Forelimb muscle (tissue), 1 donor: ENCODE data around the gene SAT2. TPM values are rescaled to one million over a fixed set of nuclear protein-coding genes. Genes with fewer than 3 reads are reported as not detected.
A peak's percentile ranks its signal among the peaks of the same experiment; 100 is the strongest.

Experiments used
- DNase-seq: peaks from one replicate; pipeline ENCODE4 v3.0.0-alpha.2; 2013; ENCODE audit warnings: low read depth
- polyA plus RNA-seq: library from polyadenylated mRNA; unstranded; fragments of 120-200 nt; gene quantifications from one replicate; pipeline ENCODE4 v1.2.1, GENCODE V29; 2013; ENCODE audit not compliant: insufficient read length

The SAT2 gene
- polyA plus RNA-seq, 1 donor: 61.7 TPM

DNA sequence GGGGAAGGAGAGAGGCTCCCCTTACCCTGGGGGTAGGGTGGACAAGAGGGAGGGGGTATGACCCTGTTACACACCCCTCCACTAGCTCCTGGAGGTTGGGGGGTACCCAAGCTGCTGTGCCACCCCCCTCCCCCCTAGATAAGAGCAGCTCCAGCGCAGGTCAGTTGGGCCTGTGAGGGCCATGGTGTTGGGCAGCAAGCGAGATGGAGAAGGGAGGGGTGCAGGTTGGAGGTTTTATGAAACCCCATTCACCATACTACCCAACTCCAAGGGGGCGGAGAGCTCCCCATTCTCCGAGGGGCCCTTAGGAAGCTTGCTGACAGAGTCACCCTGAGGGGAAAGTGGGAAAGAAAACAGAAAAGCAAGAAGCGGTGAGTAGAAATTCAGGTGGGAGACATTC, 36.0 kb downstream of the SAT2 start:
- DNase-seq: no peak

- DNase-seq: no peak
These were observed 36.9 kb downstream of the SAT2 start for GRCh38 chr17:7590743-7591142.

- DNase-seq: no peak
These were observed 37.5 kb downstream of the SAT2 start, which contains the start of gene SOX15 for GRCh38 chr17:7589891-7590691. SOX15 (minus strand) TSS chr17:7590094; CDS start chr17:7589676, 418 bp downstream.

- DNase-seq: peak; percentile 76
These were observed 38.3 kb downstream of the SAT2 start for GRCh38 chr17:7589204-7589868.

- DNase-seq: no peak
These were observed 38.9 kb downstream of the SAT2 start for GRCh38 chr17:7588553-7589203.

DNA sequence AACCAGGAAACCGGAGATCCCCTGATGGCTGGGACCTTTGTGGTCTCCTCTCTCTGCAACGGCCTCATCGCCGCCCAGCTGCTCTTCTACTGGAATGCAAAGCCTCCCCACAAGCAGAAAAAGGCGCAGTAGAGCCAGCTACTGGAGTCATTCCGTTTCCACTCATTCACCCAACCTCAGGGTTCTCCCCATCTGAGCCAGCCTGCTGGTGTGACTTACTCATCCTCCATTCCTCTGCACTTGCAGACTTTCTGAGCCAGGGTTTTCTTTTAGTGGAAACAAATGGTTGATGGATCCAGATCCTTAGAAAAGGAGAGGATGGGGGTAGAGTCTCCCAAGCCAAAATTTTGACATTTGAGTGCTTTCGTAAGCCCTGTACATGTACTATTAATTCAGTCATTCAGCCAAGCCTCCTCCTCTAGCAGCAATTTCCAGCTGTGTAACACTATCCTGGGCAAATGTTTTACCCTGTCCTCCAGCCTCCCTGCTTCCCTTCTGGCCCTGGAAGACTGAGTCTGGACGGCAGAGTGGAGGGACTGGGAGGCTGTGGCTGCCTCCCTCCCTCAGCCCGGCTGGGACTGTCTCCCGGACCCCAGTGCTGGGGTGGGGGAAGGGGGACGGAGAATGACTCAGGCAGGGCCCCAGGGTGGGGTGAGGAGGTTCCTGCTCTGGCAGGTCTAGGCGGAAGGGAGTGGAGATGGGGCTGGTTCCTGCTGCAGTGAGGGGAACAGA, 40.0 kb downstream of the SAT2 start:
- DNase-seq: no peak

DNA sequence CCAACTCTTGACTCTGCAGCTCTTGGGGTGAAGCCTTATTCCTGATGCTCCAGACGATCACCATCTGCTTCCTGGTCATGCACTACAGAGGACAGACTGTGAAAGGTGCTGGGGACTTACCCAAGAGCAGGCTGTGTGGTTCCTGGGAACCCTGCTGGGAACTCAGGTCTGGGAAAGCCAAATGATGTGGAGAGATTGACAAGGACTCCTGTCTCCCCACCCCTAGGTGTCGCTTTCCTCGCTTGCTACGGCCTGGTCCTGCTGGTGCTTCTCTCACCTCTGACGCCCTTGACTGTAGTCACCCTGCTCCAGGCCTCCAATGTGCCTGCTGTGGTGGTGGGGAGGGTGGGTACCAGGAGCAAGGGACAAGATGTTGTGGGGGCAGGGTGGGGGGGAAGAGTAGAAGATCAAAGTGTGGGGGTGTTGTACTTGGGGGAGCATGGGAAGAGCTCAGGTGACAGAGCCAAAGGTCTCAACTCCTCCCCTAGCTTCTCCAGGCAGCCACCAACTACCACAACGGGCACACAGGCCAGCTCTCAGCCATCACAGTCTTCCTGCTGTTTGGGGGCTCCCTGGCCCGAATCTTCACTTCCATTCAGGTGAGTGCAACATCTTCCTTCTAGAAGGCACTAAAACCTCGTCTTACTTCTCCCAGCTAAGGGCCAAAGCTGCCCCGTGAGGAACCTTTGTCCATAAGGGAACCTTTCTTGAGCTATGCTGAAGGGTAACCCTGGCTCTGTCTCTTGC, 40.8 kb downstream of the SAT2 start:
- no peak for DNase-seq

- DNase-seq: peak; percentile 98
These were observed 44.1 kb downstream of the SAT2 start, which contains the start of gene MPDU1 for GRCh38 chr17:7583253-7584109. MPDU1 (plus strand) TSS chr17:7583852; CDS start chr17:7583863, 11 bp downstream.

DNA sequence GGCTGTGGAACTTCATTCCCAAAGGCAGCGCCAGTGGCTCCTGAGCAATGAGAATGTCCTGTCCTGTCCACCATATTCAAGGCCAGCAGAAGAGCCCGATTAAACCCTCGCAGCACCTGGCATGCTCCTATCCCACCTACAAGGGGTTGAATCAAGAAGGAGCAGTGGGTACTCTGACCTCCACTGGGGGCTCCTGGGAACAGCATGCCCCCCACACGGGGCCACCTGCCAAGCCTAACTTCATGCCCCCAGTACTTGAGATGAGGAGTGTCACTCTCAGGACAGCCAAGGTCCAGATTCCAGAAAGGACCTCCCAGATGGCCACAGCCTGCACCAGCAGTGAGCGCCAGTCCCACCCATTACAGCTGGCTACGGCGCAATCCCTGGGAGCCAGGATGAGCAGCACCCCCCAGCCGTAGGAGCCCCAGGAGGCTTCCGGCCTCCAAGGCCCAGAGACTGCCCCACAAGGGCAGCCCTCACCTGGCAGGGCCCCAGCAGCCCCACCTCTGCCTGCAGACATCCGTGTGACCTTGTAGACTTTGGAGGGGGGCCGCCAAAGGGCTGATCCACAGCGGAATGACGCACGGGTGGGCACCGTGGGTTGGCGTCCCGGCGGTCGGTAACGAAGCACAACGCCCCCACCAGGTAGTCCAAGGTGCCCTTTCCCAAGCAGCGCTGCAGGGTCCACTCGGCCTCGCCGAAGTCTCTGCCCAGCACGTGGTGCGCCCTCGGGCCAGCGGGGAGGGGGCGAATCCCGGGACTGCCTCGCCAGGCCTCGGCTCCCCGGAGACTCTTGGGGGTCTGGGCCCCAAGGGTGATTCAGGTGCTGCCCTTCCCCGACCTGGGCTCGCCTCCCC, 45.0 kb downstream of the SAT2 start:
- no peak for DNase-seq

- no peak for DNase-seq
These were observed 46.7 kb downstream of the SAT2 start for GRCh38 chr17:7580604-7581575.

DNA sequence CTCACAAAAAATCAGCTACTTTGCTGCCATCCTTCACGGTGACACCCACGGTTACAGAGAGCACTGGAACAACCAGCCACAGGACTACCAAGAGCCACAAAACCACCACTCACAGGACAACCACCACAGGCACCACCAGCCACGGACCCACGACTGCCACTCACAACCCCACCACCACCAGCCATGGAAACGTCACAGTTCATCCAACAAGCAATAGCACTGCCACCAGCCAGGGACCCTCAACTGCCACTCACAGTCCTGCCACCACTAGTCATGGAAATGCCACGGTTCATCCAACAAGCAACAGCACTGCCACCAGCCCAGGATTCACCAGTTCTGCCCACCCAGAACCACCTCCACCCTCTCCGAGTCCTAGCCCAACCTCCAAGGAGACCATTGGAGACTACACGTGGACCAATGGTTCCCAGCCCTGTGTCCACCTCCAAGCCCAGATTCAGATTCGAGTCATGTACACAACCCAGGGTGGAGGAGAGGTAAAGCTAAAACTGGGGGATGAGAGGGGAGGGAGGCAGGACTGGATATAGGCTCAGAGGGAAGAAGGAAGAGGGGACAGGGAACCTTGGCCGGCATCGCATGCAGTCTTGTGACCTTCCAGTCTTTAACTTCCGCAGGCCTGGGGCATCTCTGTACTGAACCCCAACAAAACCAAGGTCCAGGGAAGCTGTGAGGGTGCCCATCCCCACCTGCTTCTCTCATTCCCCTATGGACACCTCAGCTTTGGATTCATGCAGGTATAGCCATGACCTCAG, 47.6 kb downstream of the SAT2 start:
- no peak for DNase-seq

DNA sequence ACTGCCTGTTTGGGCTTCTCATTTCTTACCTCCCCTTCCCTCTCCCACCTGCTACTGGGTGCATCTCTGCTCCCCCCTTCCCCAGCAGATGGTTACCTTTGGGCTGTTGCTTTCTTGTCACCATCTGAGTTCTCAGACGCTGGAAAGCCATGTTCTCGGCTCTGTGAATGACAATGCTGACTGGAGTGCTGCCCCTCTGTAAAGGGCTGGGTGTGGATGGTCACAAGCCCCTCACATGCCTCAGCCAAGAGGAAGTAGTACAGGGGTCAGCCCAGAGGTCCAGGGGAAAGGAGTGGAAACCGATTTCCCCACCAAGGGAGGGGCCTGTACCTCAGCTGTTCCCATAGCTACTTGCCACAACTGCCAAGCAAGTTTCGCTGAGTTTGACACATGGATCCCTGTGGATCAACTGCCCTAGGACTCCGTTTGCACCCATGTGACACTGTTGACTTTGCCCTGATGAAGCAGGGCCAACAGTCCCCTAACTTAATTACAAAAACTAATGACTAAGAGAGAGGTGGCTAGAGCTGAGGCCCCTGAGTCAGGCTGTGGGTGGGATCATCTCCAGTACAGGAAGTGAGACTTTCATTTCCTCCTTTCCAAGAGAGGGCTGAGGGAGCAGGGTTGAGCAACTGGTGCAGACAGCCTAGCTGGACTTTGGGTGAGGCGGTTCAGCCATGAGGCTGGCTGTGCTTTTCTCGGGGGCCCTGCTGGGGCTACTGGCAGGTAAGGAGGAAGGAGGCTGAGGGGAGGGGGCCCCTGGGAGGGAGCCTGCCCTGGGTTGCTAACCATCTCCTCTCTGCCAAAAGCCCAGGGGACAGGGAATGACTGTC, 48.4 kb downstream of the SAT2 start, which contains the start of gene CD68:
CD68 (plus strand) TSS at position 638 of the 833 bp plus-strand sequence; CDS start at position 678, 40 bp downstream.
- DNase-seq: no peak

- DNase-seq: no peak
These were observed 50.1 kb downstream of the SAT2 start for GRCh38 chr17:7577327-7578199.

GRCh38 chr17:7576432-7576937, 51.1 kb downstream of the SAT2 start:
- DNase-seq: no peak
